CD4-positive, alpha-beta memory T cell (primary cell): Measurements from ENCODE around the gene NFE2L1. TPM values are rescaled to one million over a fixed set of nuclear protein-coding genes. Genes with fewer than 3 reads are reported as not detected.
A peak's percentile ranks its signal among the peaks of the same experiment; 100 is the strongest.

ENCODE experiments used
- CTCF ChIA-PET: fragments of 350-600 bp; sonication (Branson Sonifier 250); formaldehyde crosslinking; loops from one replicate; lab custom pipeline; 2021; ENCODE audit warnings: inconsistent platforms; ENCODE audit not compliant: partially characterized antibody; lab: Charles Lee
- POLR2A ChIA-PET: fragments of 350-600 bp; sonication (Branson Sonifier 250); formaldehyde crosslinking; loops from one replicate; lab custom pipeline; 2021; ENCODE audit not compliant: partially characterized antibody; lab: Charles Lee
- DNase-seq, 5 donors: peaks; one replicate each; pipeline versions ENCODE4 v3.0.0 to v3.0.0-alpha.2; 2020 to 2022; ENCODE audit warnings: mixed read lengths in 1 of 5
- H3K27ac ChIP-seq: one replicate; pipeline ENCODE4 v1.7.0; 2013; ENCODE audit warnings: low read depth, low read length
- H3K27me3 ChIP-seq: 2 replicates; pipeline ENCODE4 v1.7.0; 2013; ENCODE audit warnings: mild to moderate bottlenecking, low read length, moderate library complexity; ENCODE audit not compliant: insufficient read depth
- H3K36me3 ChIP-seq: 2 replicates; pipeline ENCODE4 v1.7.0; 2013; ENCODE audit warnings: mild to moderate bottlenecking, low read length, moderate library complexity; ENCODE audit not compliant: insufficient read depth
- H3K4me1 ChIP-seq: 2 replicates; pipeline ENCODE4 v1.7.0; 2013; ENCODE audit warnings: mild to moderate bottlenecking, low read length, moderate library complexity; ENCODE audit not compliant: insufficient read depth
- H3K4me3 ChIP-seq, 2 donors: one replicate each; pipeline ENCODE4 v1.7.0; 2013; ENCODE audit warnings: low read length in 2 of 2, mild to moderate bottlenecking in 1 of 2
- H3K9me3 ChIP-seq, 2 donors: one replicate each; pipeline ENCODE4 v1.7.0; 2013; ENCODE audit warnings: low read length in 2 of 2, control low read depth in 1 of 2; ENCODE audit not compliant: control insufficient read depth in 1 of 2
- H3K27ac Mint-ChIP-seq, 7 donors: one replicate each; pipeline ENCODE4 v1.8.0; 2020 to 2021; ENCODE audit warnings: mixed read lengths in 7 of 7, mild to moderate bottlenecking in 6 of 7, inconsistent platforms in 3 of 7, moderate library complexity in 3 of 7
- H3K27me3 Mint-ChIP-seq, 2 donors: one replicate each; pipeline ENCODE4 v1.8.0; 2020 to 2021; ENCODE audit warnings: mixed read lengths in 2 of 2
- H3K36me3 Mint-ChIP-seq, 2 donors: one replicate each; pipeline ENCODE4 v1.8.0; 2020 to 2021; ENCODE audit warnings: mixed read lengths in 2 of 2, inconsistent platforms in 1 of 2, mild to moderate bottlenecking in 1 of 2
- H3K4me1 Mint-ChIP-seq, 4 donors: one replicate each; pipeline ENCODE4 v1.8.0; 2020 to 2021; ENCODE audit warnings: mixed read lengths in 4 of 4, mild to moderate bottlenecking in 1 of 4
- H3K4me3 Mint-ChIP-seq, 8 donors: one replicate each; pipeline ENCODE4 v1.8.0; 2020 to 2021; ENCODE audit warnings: mixed read lengths in 8 of 8, mild to moderate bottlenecking in 7 of 8, moderate library complexity in 6 of 8, inconsistent platforms in 3 of 8
- H3K9me3 Mint-ChIP-seq, 8 donors: one replicate each; pipeline ENCODE4 v1.8.0; 2020 to 2021; ENCODE audit warnings: mixed read lengths in 8 of 8, mild to moderate bottlenecking in 5 of 8, inconsistent platforms in 3 of 8, moderate library complexity in 1 of 8
- intact Hi-C: fragments of 100-400 bp; cut with micrococcal nuclease; formaldehyde crosslinking; loops from one replicate; pipeline ENCODE4 v1.15.1; 2023
- polyA plus RNA-seq, 2 donors: library from polyadenylated mRNA; unstranded; fragments of 300-500 nt; fragmentation: Illumina TruSeq; gene quantifications; one replicate each; pipeline ENCODE4 v1.2.3, GENCODE V29; 2021
- total RNA-seq, 2 experiments: library from RNA; stranded (reverse); gene quantifications; one replicate each; pipeline ENCODE4 v1.2.3, GENCODE V29; 2021

Gene NFE2L1
- total and polyA plus RNA-seq, 4 experiments from 2014 or later: 2.9 to 62.5 (median 34.8) TPM

DNA sequence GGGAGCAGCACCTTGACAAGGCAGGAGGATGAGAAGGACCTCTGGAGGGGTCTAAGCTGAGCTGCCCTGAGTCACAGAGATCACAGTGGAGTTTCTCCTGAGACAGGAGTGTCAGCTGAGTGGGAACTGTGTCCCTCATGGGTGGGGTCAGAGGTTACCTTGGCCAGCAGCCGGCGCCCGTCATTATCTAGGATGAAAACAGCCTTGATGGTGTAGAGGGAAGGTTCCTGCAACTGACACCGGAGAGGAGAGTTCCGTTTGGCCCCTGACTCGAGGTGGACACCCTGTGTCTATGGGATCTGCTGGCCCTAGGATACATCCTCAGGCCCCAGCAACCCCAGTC lies 11.5 kb upstream of the NFE2L1 start:
- peaks cover 7% of the 10 kb centered on the region for H3K4me1 ChIP-seq
- peaks cover 11 to 37% of the 10 kb centered on the region in 2 donors for H3K27me3 Mint-ChIP-seq
- POLR2A ChIA-PET: interaction anchor here (1.2 to 3.5 kb wide), 5 partner anchors 11 to 244 kb away, joined by 3 to 31 read pairs (median 3); partner anchors contain the start of genes CDK5RAP3 and NFE2L1
- H3K27ac Mint-ChIP-seq: peak overlapping the region in 1 of 7 donors; percentile 60
- CTCF ChIA-PET: interaction anchor here (1.1 to 5.5 kb wide), 13 partner anchors 10 to 71 kb away, joined by 3 to 38 read pairs (median 6); partner anchors contain the start of genes CDK5RAP3, NFE2L1 and SNX11
- no peaks in the 10 kb centered on the region for H3K36me3 ChIP-seq
- peak overlapping the region in 1 of 2 donors; percentile 67 for H3K4me3 ChIP-seq
- no peaks in the 10 kb centered on the region for H3K9me3 ChIP-seq
- no peaks in the 10 kb centered on the region for H3K27me3 ChIP-seq
- no peak overlapping the region for H3K27ac ChIP-seq
- no peaks in the 10 kb centered on the region for H3K9me3 Mint-ChIP-seq
- H3K4me3 Mint-ChIP-seq: peak overlapping the region; percentile 80 to 89 (median 85)
- no peaks in the 10 kb centered on the region for H3K36me3 Mint-ChIP-seq
- DNase-seq: no peak
- intact Hi-C loops: loop anchor here (1.0 kb wide), 2 partner anchors 12 to 38 kb away; partner anchors contain the start of gene NFE2L1
- peaks cover 4 to 7% (median 5%) of the 10 kb centered on the region in 4 donors for H3K4me1 Mint-ChIP-seq

DNA sequence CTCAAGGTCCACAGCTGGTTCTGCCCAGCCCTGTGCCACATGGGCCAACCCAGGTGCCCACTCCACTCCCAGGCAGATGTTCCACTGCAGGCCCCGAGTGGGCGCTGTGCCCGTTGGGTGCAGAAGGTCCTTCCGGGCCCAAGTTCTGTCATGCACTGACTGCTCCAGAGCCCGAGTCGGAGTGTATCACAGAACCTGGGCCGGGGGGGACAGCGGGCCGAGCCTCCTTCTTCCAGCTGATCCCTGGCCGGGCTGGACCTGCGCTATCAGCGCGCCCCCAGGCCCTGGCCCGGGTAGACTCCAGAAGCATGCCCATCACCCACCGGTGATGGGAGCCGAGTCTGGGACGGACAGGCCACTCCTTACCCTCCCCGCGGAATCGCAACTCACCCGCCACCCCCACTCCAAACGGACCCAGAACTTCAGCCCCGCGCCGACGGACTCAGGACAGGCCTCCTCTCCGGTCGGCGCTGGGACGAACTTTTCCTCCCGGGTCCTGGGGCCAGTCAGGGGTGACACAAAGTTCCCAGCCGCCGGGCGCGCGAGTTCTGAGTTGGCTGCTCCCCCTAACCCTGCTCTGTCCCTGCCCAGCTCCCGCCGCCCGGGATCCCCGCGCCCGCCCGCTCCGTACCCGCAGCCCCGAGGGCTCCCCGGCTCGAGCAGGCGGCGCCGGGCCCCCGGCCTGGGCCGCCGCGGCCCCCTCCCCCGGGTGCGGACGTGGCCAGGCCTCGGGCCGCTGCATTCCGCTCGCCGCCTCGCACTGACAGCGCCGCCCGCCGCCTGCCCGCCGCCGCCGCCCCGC lies 10.9 kb upstream of the NFE2L1 start, which contains the start of gene COPZ2:
Gene COPZ2, minus strand, starts transcription at position 762 of the 802 bp plus-strand sequence. Its CDS starts 20 bp downstream, at position 742.
- Mint-ChIP-seq H3K36me3 (no peaks in the 10 kb centered on the region), H3K4me1 (peaks cover 4 to 7% (median 5%) of the 10 kb centered on the region in 4 donors), H3K4me3 (peak within 1 kb of the TSS; percentile 87 to 95 (median 88)), H3K27me3 (peaks cover 7 to 32% of the 10 kb centered on the region in 2 donors), H3K27ac (peak within 1 kb of the TSS in 6 of 7 donors; percentile 4 to 67 (median 30)), H3K9me3 (no peaks in the 10 kb centered on the region)
- H3K27ac ChIP-seq: no peak within 1 kb of the TSS
- intact Hi-C loops: loop anchor here (1.0 kb wide), 2 partner anchors 11 to 37 kb away; partner anchors contain the start of gene NFE2L1
- ChIA-PET POLR2A (interaction anchor here (0.7 to 3.5 kb wide), 6 partner anchors 11 to 243 kb away, joined by 3 to 31 read pairs (median 4); partner anchors contain the start of genes CBX1, CDK5RAP3 and NFE2L1), CTCF (interaction anchor here (1.1 to 5.5 kb wide), 11 partner anchors 9 to 71 kb away, joined by 3 to 38 read pairs (median 8); partner anchors contain the start of genes CDK5RAP3, NFE2L1 and SNX11)
- peaks cover 7% of the 10 kb centered on the region for H3K4me1 ChIP-seq
- no peaks in the 10 kb centered on the region for H3K36me3 ChIP-seq
- peak; percentile 62 to 74 (median 63) for DNase-seq
- peak within 1 kb of the TSS; percentile 23 to 67 for H3K4me3 ChIP-seq
- no peaks in the 10 kb centered on the region for H3K9me3 ChIP-seq
- no peaks in the 10 kb centered on the region for H3K27me3 ChIP-seq

DNA sequence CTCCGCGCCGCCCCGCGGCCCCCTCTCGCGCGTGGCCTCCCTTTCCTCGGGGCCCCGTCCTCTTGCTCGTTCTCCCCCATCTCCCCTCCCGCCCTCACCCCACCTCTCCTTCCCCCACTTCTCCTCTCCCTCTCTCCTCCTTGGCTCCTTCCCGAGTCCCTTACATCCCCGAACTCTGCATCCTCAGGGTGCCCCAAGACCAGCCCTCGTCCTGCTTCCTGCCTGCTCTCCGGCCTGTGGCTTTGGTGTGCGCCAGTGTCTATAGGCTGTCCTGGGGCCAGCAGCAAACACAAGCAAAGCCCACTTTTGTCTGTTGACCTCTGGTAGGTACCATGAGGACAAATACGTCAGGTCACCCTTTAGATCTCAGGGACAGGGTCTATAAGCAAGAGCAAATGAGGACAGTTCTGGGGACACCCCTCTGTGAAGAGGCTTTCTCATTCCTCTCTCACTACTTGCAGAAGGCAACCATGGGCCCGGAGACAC lies 10.3 kb upstream of the NFE2L1 start:
- Mint-ChIP-seq H3K36me3 (no peaks in the 10 kb centered on the region), H3K4me1 (peaks cover 4 to 7% (median 5%) of the 10 kb centered on the region in 4 donors), H3K4me3 (peak overlapping the region; percentile 86 to 95 (median 88)), H3K9me3 (no peaks in the 10 kb centered on the region), H3K27ac (peak overlapping the region in 5 of 7 donors; percentile 12 to 67 (median 43)), H3K27me3 (peaks cover 6 to 25% of the 10 kb centered on the region in 2 donors)
- Histone ChIP-seq H3K36me3 (no peaks in the 10 kb centered on the region), H3K4me3 (no peak overlapping the region), H3K27me3 (no peaks in the 10 kb centered on the region), H3K9me3 (no peaks in the 10 kb centered on the region), H3K4me1 (peaks cover 7% of the 10 kb centered on the region), H3K27ac (no peak overlapping the region)
- ChIA-PET POLR2A (interaction anchor here (0.7 to 3.5 kb wide), 3 partner anchors 10 to 63 kb away, joined by 5 to 31 read pairs (median 5); partner anchors contain the start of genes CBX1 and NFE2L1), CTCF (interaction anchor here (1.0 to 5.5 kb wide), 3 partner anchors 13 to 36 kb away, joined by 3 to 38 read pairs (median 6); no protein-coding TSS in a partner anchor)
- intact Hi-C loops: loop anchor here (1.0 kb wide), 2 partner anchors 10 to 36 kb away; partner anchors contain the start of gene NFE2L1
- no peak for DNase-seq

DNA sequence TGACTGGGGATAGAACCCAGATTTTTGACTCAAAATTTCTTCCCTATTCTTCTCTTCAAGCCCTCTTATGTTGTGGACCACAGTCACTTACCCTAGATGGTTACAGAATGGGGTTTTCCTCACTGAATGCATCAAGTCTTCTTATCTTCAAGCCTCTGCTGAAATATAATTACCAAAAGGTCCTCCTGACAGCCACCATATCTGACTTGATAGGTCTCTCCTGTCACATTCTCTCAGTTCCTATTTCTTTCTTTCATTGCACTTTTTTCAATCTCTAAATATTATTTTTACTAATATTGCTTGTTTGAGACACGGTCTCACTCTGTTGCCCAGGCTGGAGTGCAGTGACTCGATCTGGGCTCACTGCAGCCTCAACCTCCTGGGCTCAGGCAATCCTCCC lies 9.5 kb upstream of the NFE2L1 start:
- Mint-ChIP-seq H3K9me3 (no peaks in the 10 kb centered on the region), H3K4me3 (peak overlapping the region in 5 of 8 donors; percentile 32 to 95 (median 88)), H3K27me3 (peaks cover 6 to 21% of the 10 kb centered on the region in 2 donors), H3K36me3 (no peaks in the 10 kb centered on the region), H3K27ac (no peak overlapping the region), H3K4me1 (peaks cover 4 to 7% (median 5%) of the 10 kb centered on the region in 4 donors)
- peaks cover 7% of the 10 kb centered on the region for H3K4me1 ChIP-seq
- DNase-seq: no peak
- H3K27ac ChIP-seq: no peak overlapping the region
- H3K36me3 ChIP-seq: no peaks in the 10 kb centered on the region
- H3K27me3 ChIP-seq: no peaks in the 10 kb centered on the region
- no peaks in the 10 kb centered on the region for H3K9me3 ChIP-seq
- H3K4me3 ChIP-seq: no peak overlapping the region
- POLR2A ChIA-PET: interaction anchor here (3.5 kb wide), 1 partner anchor 9 kb away, joined by 31 read pairs; the partner anchor contains the start of gene NFE2L1
- intact Hi-C loops: no loop called here
- CTCF ChIA-PET: interaction anchor here (1.0 to 5.5 kb wide), 2 partner anchors 13 to 35 kb away, joined by 3 to 38 read pairs; no protein-coding TSS in a partner anchor

DNA sequence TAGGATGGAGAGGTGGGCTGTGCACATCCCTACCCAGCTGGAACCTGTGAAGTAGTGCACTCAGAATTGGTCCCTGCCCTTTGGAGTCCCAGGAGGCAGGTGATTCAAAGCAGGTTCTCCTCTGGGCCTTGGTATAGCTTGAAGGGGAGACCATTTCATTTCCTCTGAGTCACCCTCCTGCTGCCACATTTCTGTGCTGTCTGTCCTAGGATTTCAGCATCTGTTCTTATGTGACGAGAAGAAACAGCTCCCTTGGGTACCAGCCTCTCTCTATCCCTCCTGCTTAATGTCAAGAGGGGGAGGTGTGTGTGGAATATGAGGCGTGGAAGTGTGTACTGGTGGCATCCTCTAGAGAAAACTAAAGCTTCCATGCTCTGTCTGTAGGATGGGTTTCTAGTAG lies 5.0 kb upstream of the NFE2L1 start:
- no peaks in the 10 kb centered on the region for H3K27me3 ChIP-seq
- H3K4me1 ChIP-seq: peaks cover 12% of the 10 kb centered on the region
- Mint-ChIP-seq H3K27me3 (peaks cover 4 to 12% of the 10 kb centered on the region in 2 donors), H3K4me3 (no peak overlapping the region), H3K9me3 (peaks cover 0 to 3% (median 0%) of the 10 kb centered on the region in 8 donors), H3K36me3 (peaks cover 0 to 6% of the 10 kb centered on the region in 2 donors), H3K4me1 (peaks cover 5 to 27% (median 16%) of the 10 kb centered on the region in 4 donors), H3K27ac (no peak overlapping the region)
- H3K4me3 ChIP-seq: no peak overlapping the region
- H3K9me3 ChIP-seq: no peaks in the 10 kb centered on the region
- H3K27ac ChIP-seq: no peak overlapping the region
- intact Hi-C loops: no loop called here
- CTCF ChIA-PET: interaction anchor here (1.0 to 3.7 kb wide), 6 partner anchors 13 to 73 kb away, joined by 3 to 22 read pairs (median 7); partner anchors contain the start of gene CDK5RAP3
- DNase-seq: no peak
- H3K36me3 ChIP-seq: no peaks in the 10 kb centered on the region
- POLR2A ChIA-PET: no interaction called here

DNA sequence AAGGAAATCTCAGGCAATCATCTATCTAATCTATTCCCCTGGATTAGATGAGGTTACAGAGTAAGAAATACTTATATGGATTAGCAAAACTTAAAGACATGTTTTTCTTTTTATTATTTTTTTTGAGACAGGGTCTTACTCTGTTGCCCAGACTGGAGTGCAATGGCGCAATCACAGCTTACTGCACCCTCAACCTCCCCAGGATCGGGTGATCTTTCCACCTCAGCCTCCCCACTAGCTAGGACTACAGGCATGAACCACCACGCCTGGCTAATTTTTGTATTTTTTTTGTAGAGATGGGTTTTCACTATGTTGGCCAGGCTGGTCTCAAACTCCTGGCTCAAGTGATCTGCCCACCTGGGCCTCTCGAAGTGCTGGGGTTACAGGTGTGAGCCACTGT lies 3.3 kb upstream of the NFE2L1 start:
- CTCF ChIA-PET: interaction anchor here (1.8 to 3.7 kb wide), 4 partner anchors 8 to 29 kb away, joined by 6 to 22 read pairs (median 16); no protein-coding TSS in a partner anchor
- no peaks in the 10 kb centered on the region for H3K36me3 ChIP-seq
- Mint-ChIP-seq H3K9me3 (peaks cover 0 to 3% (median 0%) of the 10 kb centered on the region in 8 donors), H3K27me3 (peaks cover 0 to 3% of the 10 kb centered on the region in 2 donors), H3K27ac (no peak overlapping the region), H3K4me1 (peaks cover 10 to 39% (median 26%) of the 10 kb centered on the region in 4 donors), H3K36me3 (peaks cover 0 to 9% of the 10 kb centered on the region in 2 donors), H3K4me3 (peak overlapping the region in 1 of 8 donors; percentile 36)
- POLR2A ChIA-PET: no interaction called here
- H3K27ac ChIP-seq: no peak overlapping the region
- DNase-seq: no peak
- H3K9me3 ChIP-seq: no peaks in the 10 kb centered on the region
- no peaks in the 10 kb centered on the region for H3K27me3 ChIP-seq
- H3K4me3 ChIP-seq: no peak overlapping the region
- intact Hi-C loops: loop anchor here (5.0 kb wide), 2 partner anchors 847 to 1147 kb away; partner anchors contain the start of gene ATP5MC1
- H3K4me1 ChIP-seq: peaks cover 24% of the 10 kb centered on the region
